HTR-8/SVneo (cell line): ENCODE results near the gene DEFB118.
"Not testable (repeated sequence)": the region's sequence is repeated elsewhere in the genome, so short reads cannot be mapped to it uniquely, and the experiment has no call there.

Experiments used
- DNase-seq: peaks from one replicate; pipeline ENCODE4 v3.0.0; 2011; ENCODE audit warnings: low spot score, mixed read lengths; ENCODE audit not compliant: insufficient read length
- FAIRE-seq: peaks from 2 replicates; lab custom pipeline; 2011; peaks lifted over from hg19 to GRCh38; lab: Jason Lieb, UNC

Gene DEFB118

GRCh38 chr20:31368301-31368700, at the start of gene DEFB118:
DEFB118 (plus strand) TSS chr20:31368601; CDS start chr20:31368651, 50 bp downstream.
- FAIRE-seq = no peak
- no peak for DNase-seq

GRCh38 chr20:31322504-31322903, 45.9 kb upstream of the DEFB118 start:
- DNase-seq (no peak), FAIRE-seq (no peak)

- FAIRE-seq = no peak
Measured at GRCh38 chr20:31330893-31331292, 37.5 kb upstream of the DEFB118 start.

GRCh38 chr20:31341470-31341869, 26.9 kb upstream of the DEFB118 start:
- no peak for FAIRE-seq
- no peak for DNase-seq

More at GRCh38 chr20:31330893-31331292, 37.5 kb upstream of the DEFB118 start:
- DNase-seq = no peak

- no peak for FAIRE-seq
- DNase-seq = no peak
Measured at GRCh38 chr20:31355981-31356380, 12.4 kb upstream of the DEFB118 start.

GRCh38 chr20:31363295-31363694, 5.1 kb upstream of the DEFB118 start:
- no peak for DNase-seq
- no peak for FAIRE-seq

- DNase-seq, FAIRE-seq: not testable (repeated sequence)
Measured at GRCh38 chr20:31364272-31364671, 4.1 kb upstream of the DEFB118 start.

GRCh38 chr20:31374346-31374745, 5.9 kb downstream of the DEFB118 start:
- DNase-seq = no peak

GRCh38 chr20:31390490-31390889, 22.1 kb downstream of the DEFB118 start, which contains the start of gene DEFB119:
DEFB119 (minus strand) TSS chr20:31390590; CDS start chr20:31390483, 107 bp downstream.
- FAIRE-seq (no peak), DNase-seq (no peak)

More at GRCh38 chr20:31374346-31374745, 5.9 kb downstream of the DEFB118 start:
- FAIRE-seq = no peak

GRCh38 chr20:31392836-31393235, 24.4 kb downstream of the DEFB118 start:
- no peak for DNase-seq
- FAIRE-seq = no peak

- DNase-seq (no peak), FAIRE-seq (no peak)
Measured at GRCh38 chr20:31394900-31395299, 26.5 kb downstream of the DEFB118 start.

GRCh38 chr20:31403886-31404285, 35.5 kb downstream of the DEFB118 start:
- no peak for FAIRE-seq
- no peak for DNase-seq

- DNase-seq = no peak
Measured at GRCh38 chr20:31406115-31406514, 37.7 kb downstream of the DEFB118 start, which contains the start of gene DEFB121. DEFB121 (minus strand) TSS chr20:31406215; CDS start chr20:31406152, 63 bp downstream.

GRCh38 chr20:31410011-31410410, 41.6 kb downstream of the DEFB118 start:
- DNase-seq (no peak), FAIRE-seq (no peak)

More at GRCh38 chr20:31406115-31406514, 37.7 kb downstream of the DEFB118 start, which contains the start of gene DEFB121:
- FAIRE-seq = no peak

GRCh38 chr20:31414381-31414780, 46.0 kb downstream of the DEFB118 start:
- DNase-seq (no peak), FAIRE-seq (no peak)

- FAIRE-seq = no peak
- DNase-seq = no peak
Measured at GRCh38 chr20:31415653-31416052, 47.3 kb downstream of the DEFB118 start.

GRCh38 chr20:31418307-31418706, 49.9 kb downstream of the DEFB118 start:
- DNase-seq = no peak
- FAIRE-seq = no peak
